Measurements from ENCODE around the gene JMJD1C.
"Not testable (repeated sequence)": the region's sequence is repeated elsewhere in the genome, so short reads cannot be mapped to it uniquely, and the experiment has no call there.

Gene JMJD1C

DNA sequence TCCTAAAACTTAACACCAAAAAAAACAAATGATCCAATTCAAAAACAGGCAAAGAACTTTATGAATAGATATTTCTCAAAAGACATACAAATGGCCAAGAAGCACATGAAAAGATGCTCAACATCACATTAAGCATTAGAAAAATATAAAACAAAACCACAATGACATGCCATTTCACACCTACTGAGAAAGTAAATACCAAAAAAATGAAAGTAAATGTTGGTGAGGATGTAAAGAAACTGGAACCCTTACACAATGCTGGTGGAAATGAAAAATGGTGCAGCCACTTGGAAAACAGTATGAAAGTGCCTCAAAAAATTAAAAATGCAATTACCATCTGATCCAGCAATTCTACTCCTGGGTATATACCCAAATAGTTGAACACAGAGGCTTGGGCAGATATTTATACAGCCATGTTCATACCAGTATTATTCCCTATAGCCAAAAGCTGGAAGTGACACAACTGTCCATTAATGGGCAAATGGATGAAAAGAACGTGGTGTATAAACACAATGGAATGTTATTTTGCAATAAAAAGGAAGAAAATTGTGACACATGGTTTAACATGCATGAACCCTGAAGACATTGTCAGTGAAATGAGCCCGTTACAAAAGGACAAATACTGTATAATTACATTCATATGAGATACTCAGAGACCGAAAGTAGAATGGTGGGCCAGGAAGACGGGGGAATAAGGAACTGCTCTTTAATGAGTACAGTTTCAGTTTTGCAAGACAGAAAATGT, 89.0 kb downstream of the JMJD1C start:
- DNase-seq, result no peak

DNA sequence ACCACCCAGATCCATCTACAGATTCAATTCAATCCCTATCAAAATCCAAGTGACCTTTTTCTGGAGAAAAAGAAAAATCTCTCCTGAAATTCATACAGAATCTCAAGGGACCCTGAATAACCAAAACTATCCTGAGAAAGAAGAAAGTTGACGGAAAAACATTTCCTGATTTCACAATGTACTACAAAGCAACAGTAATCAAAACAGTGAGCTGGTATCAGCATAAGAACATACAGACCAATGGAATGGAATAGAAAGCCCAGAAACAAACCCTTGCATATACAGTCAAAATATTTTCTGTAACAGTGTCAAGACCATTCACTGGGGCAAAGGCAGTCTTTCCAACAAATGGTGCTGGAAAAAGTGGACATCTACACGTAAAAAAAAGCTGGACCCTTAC, 89.9 kb downstream of the JMJD1C start:
- no peak for DNase-seq
- intact Hi-C loops (cut with DNase I), result no loop called here

More for the DNA sequence above, 89.0 kb downstream of the JMJD1C start:
- intact Hi-C loops (cut with DNase I), result no loop called here

- intact Hi-C loops (cut with DNase I), result no loop called here
- DNase-seq, result no peak
Observed at GRCh38 chr10:63375458-63375857, 90.3 kb downstream of the JMJD1C start.

- intact Hi-C loops (cut with DNase I), result no loop called here
- no peak for DNase-seq
Observed at GRCh38 chr10:63374991-63375390, 90.8 kb downstream of the JMJD1C start.

- DNase-seq, result no peak
- intact Hi-C loops (cut with DNase I), result no loop called here
Observed at GRCh38 chr10:63373176-63373575, 92.6 kb downstream of the JMJD1C start.

DNA sequence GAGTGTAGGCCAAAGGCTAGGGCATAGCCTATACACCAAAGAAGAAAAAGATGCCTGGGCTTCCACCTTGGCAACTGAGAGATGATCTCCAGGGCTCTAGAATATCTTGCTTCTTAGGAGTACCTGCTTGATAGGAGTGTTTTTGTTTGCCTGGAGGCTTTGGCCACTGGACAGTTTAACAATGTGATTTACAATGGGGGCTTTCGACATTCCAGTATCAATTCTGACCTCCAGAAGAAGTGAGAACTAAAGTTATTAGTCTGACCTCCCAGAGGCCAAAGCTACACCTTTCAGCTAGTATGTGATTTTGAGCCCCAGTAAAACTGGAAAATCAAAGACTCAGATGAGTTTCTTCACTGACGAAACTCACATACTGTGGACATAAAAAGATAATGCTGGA, 96.1 kb downstream of the JMJD1C start:
- intact Hi-C loops (cut with DNase I), result no loop called here
- DNase-seq, result no peak

DNA sequence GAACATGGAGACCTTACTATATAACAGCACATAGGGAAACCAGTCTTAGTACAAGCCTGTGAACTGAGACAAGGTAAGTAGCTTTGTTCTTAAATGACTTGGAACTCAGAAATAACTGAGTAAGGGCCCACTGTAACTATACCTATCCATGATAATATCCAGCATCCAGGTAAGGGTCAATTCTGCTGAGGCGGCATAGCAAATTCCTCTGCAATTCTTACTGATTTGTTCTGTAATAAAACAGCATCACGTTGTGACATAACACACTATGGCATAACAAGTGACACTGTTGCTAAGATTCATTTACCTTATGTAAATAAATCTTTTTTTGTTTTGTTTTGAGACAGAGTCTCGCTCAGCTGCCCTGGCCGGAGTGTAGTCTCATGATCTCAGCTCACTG, 97.4 kb downstream of the JMJD1C start:
- intact Hi-C loops (cut with DNase I), result no loop called here

DNA sequence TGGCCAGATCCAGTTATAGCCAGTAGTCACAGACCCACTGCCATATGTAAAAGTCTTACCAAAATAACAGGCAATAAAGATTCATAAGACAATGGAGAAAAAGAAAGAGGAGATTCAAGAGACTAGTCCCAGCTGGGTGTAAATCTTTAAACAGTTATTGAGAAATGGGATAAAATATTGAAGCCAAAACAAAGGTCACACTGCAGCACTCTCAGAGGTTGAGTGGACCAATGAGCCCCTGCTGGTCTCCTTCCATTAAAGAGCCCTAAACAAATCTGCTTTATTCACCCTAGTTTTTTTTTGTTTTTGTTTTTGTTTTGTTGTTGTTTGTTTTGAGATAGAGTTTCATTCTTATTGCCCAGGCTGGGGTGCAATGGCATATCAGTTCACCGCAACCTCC, 98.8 kb downstream of the JMJD1C start:
- intact Hi-C loops (cut with DNase I), result no loop called here
- no peak for DNase-seq

More for the DNA sequence above, 97.4 kb downstream of the JMJD1C start:
- no peak for DNase-seq

- intact Hi-C loops (cut with DNase I), result no loop called here
Observed at GRCh38 chr10:63365976-63366765, 99.6 kb downstream of the JMJD1C start.

GRCh38 chr10:63364918-63365317, 100.9 kb downstream of the JMJD1C start:
- no peak for DNase-seq
- intact Hi-C loops (cut with DNase I), result no loop called here

More at GRCh38 chr10:63365976-63366765, 99.6 kb downstream of the JMJD1C start:
- no peak for DNase-seq

GRCh38 chr10:63363951-63364350, 101.8 kb downstream of the JMJD1C start:
- intact Hi-C loops (cut with DNase I), result no loop called here
- DNase-seq, result no peak

- intact Hi-C loops (cut with DNase I), result no loop called here
- DNase-seq, result no peak
Observed at GRCh38 chr10:63355682-63356081, 110.1 kb downstream of the JMJD1C start.

GRCh38 chr10:63352976-63353375, 112.8 kb downstream of the JMJD1C start:
- intact Hi-C loops (cut with DNase I), result no loop called here
- DNase-seq, result no peak

DNA sequence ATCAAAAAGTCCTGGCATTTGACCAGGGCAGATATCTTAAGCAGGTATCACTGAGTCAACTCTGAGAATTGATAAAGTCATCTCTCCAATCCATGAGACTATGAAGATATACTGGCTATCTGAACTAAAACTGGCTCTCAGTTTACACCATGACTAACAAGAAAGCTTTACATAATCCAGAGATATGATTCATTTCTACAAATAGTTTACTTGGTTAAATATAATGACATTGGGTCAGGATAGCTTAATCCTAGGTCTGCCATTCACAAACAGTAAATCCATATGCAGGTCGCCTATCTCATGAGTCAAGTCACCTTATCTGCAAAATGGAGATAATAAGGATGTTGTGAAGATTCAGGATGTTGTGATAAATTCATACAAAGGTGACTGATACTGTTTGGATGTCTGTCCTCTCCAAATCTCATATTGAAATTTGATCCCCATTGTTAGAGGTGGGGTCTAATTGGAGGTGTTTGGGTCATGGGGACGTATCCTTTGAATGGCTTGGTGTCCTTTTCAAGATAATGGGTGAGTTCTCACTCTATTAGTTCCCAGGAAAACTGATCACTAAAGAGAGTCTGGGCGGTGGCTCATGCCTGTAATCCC, 117.4 kb downstream of the JMJD1C start:
- DNase-seq, result no peak
- intact Hi-C loops (cut with DNase I), result no loop called here

GRCh38 chr10:63346015-63346441, 119.7 kb downstream of the JMJD1C start:
- intact Hi-C loops (cut with DNase I), result no loop called here
- no peak for DNase-seq

- intact Hi-C loops (cut with DNase I), result no loop called here
- DNase-seq, result no peak
Observed at GRCh38 chr10:63344269-63344668, 121.5 kb downstream of the JMJD1C start.

DNA sequence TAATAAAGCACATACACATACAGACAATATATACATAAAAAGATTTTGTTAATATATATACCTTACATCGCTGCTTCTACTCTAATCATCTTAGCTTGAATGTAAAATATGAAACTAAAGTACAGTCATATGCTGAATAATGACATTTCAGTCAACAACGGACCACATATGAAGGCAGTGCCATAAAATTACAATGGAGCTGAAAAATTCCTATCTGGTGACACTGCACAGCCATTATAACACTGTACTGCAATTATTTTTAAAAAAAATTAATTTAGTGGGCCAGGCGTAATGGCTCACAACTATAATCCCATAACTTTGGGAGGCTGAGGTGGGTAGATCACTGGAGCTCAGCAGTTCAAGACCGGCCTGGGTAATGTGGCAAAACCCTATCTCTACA, 122.3 kb downstream of the JMJD1C start:
- intact Hi-C loops (cut with DNase I), result no loop called here
- DNase-seq, result no peak

- DNase-seq; intact Hi-C loops (cut with DNase I): not testable (repeated sequence)
Observed at GRCh38 chr10:63339640-63340039, 126.1 kb downstream of the JMJD1C start.

- intact Hi-C loops (cut with DNase I), result no loop called here
- DNase-seq, result no peak
Observed at GRCh38 chr10:63337455-63338251, 128.1 kb downstream of the JMJD1C start.
